ENCODE data around the gene BLVRB. TPM values are rescaled to one million over a fixed set of nuclear protein-coding genes. Genes with fewer than 3 reads are reported as not detected.

The BLVRB gene
- total and polyA plus RNA-seq, 2 donors (not counting 3 experiments of a cell fraction or from before 2014, with no cell fraction given), result 30.8 to 113 TPM

- no peaks in the 10 kb centered on the region for H3K9me1 ChIP-seq (replicated peaks; ENCODE audit: control insufficient read depth, extremely low read depth, insufficient read depth, low read length)
- TF ChIP-seq POLR2A (IDR thresholded peaks at IDR 0.05; ENCODE audit: low read depth, low read length), result no peak
- TF ChIP-seq POLR2AphosphoS5 (IDR thresholded peaks at IDR 0.05; ENCODE audit: insufficient read depth, low read depth, low read length), result no peak
- no peak for TF ChIP-seq GATA2 (IDR thresholded peaks at IDR 0.05; ENCODE audit: insufficient read depth, insufficient read length, low read depth, low read length)
- TF ChIP-seq CTCF (IDR thresholded peaks at IDR 0.05; ENCODE audit: extremely low read depth in 1 of 2, insufficient read depth in 1 of 2, low read depth in 1 of 2, low read length in 2 of 2), result no peak
- no peak for TF ChIP-seq EZH2 (IDR thresholded peaks at IDR 0.05; ENCODE audit: borderline replicate concordance, low read depth, low read length, severe bottlenecking)
- no peak for TF ChIP-seq MAX (IDR thresholded peaks at IDR 0.05; ENCODE audit: insufficient read depth, insufficient read length)
- no peak for TF ChIP-seq JUN (IDR thresholded peaks at IDR 0.05; ENCODE audit: borderline replicate concordance, insufficient read depth, insufficient read length, low read depth)
- no peak for TF ChIP-seq FOS (IDR thresholded peaks at IDR 0.05; ENCODE audit: borderline replicate concordance, insufficient read depth, low read length)
- no peak for TF ChIP-seq MYC (IDR thresholded peaks at IDR 0.05; ENCODE audit: low read depth, low read length)
- FAIRE-seq, result no peak
- no TSS peak for BruUV-seq (replicated peaks)
- H3K27ac ChIP-seq (ENCODE audit: insufficient read depth, low read depth, low read length), result no peak overlapping the region
- H3K4me3 ChIP-seq (replicated peaks in 1 of 3; ENCODE audit: insufficient read depth in 1 of 3, low read depth in 1 of 3, low read length in 3 of 3), result no peak overlapping the region
- ChIA-PET POLR2A (no interaction called here), CTCF (interaction anchor here (1.0 to 1.5 kb wide), 4 partner anchors 9 to 132 kb away, joined by 3 to 6 read pairs (median 4); no protein-coding TSS in a partner anchor)
- H4K20me1 ChIP-seq (replicated peaks; ENCODE audit: control insufficient read depth, extremely low read depth, insufficient read depth, low read length), result no peaks in the 10 kb centered on the region
- H2AFZ ChIP-seq (ENCODE audit: low read depth, low read length), result no peak overlapping the region
- intact Hi-C loops (cut with micrococcal nuclease), result no loop called here
- no peaks in the 10 kb centered on the region for H3K36me3 ChIP-seq (ENCODE audit: control insufficient read depth in 2 of 2, extremely low read depth in 1 of 2, insufficient read depth in 2 of 2, low read length in 2 of 2)
- no peaks in the 10 kb centered on the region for H3K9me3 ChIP-seq (replicated peaks; ENCODE audit: control insufficient read depth, insufficient read depth, low read length)
- DNase-seq (ENCODE audit: low read depth, low spot score), result no peak
- dilution Hi-C loops (cut with MboI; ENCODE audit: extremely low pct_ligation_motif_present, low sequenced_read_pairs), result no loop called here
- no peaks in the 10 kb centered on the region for H3K27me3 ChIP-seq (ENCODE audit: control insufficient read depth in 2 of 2, insufficient read depth in 2 of 2, low read length in 2 of 2)
- no peak overlapping the region for H3K4me2 ChIP-seq (ENCODE audit: insufficient read depth, low read length)
- H3K4me1 ChIP-seq (ENCODE audit: control insufficient read depth, extremely low read depth, insufficient read depth, low read length), result no peaks in the 10 kb centered on the region
- no peaks in the 10 kb centered on the region for H3K79me2 ChIP-seq (ENCODE audit: control insufficient read depth, insufficient read depth, low read length)
- no peak overlapping the region for H3K9ac ChIP-seq (replicated peaks; ENCODE audit: extremely low read depth, insufficient read depth, low read length)
These were observed 36.5 kb upstream of the BLVRB start for GRCh38 chr19:40502081-40502480.
